Cortex of kidney (tissue), 1 donor: ENCODE measurements around the gene CCDC73.
"Not testable (repeated sequence)": the region's sequence is repeated elsewhere in the genome, so short reads cannot be mapped to it uniquely, and the experiment has no call there.

ENCODE experiments used
- DNase-seq: peaks from one replicate; lab custom pipeline; 2025; lab: John Stamatoyannopoulos, UW

Gene CCDC73

GRCh38 chr11:32705309-32706033 is 89.0 kb downstream of the CCDC73 start:
- no peak for DNase-seq

GRCh38 chr11:32704775-32705174 is 89.7 kb downstream of the CCDC73 start:
- DNase-seq, result no peak

- no peak for DNase-seq
Measured at GRCh38 chr11:32704261-32704660, 90.2 kb downstream of the CCDC73 start.

GRCh38 chr11:32701616-32702015 is 92.8 kb downstream of the CCDC73 start:
- DNase-seq, result no peak

- DNase-seq, result no peak
Measured at GRCh38 chr11:32698579-32698978, 95.9 kb downstream of the CCDC73 start.

- DNase-seq, result no peak
Measured at GRCh38 chr11:32671051-32671450, 123.4 kb downstream of the CCDC73 start.

- no peak for DNase-seq
Measured at GRCh38 chr11:32659672-32660071, 134.8 kb downstream of the CCDC73 start.

- no peak for DNase-seq
Measured at GRCh38 chr11:32658639-32659406, 135.6 kb downstream of the CCDC73 start.

- no peak for DNase-seq
Measured at GRCh38 chr11:32643526-32643925, 150.9 kb downstream of the CCDC73 start.

GRCh38 chr11:32641361-32641760 is 153.1 kb downstream of the CCDC73 start:
- DNase-seq, result no peak

GRCh38 chr11:32635819-32636218 is 158.6 kb downstream of the CCDC73 start:
- no peak for DNase-seq

- no peak for DNase-seq
Measured at GRCh38 chr11:32630844-32631243, 163.6 kb downstream of the CCDC73 start.

GRCh38 chr11:32616903-32617302 is 177.6 kb downstream of the CCDC73 start:
- no peak for DNase-seq

- DNase-seq, result no peak
Measured at GRCh38 chr11:32615422-32615821, 179.0 kb downstream of the CCDC73 start.

GRCh38 chr11:32613500-32614151 is 180.8 kb downstream of the CCDC73 start:
- no peak for DNase-seq

- no peak for DNase-seq
Measured at GRCh38 chr11:32610797-32611352, 183.6 kb downstream of the CCDC73 start.

GRCh38 chr11:32608826-32609225 is 185.6 kb downstream of the CCDC73 start:
- DNase-seq, result not testable (repeated sequence)

GRCh38 chr11:32606220-32606619 is 188.2 kb downstream of the CCDC73 start:
- DNase-seq, result no peak

GRCh38 chr11:32602657-32603415 is 191.6 kb downstream of the CCDC73 start:
- no peak for DNase-seq

GRCh38 chr11:32597921-32598320 is 196.5 kb downstream of the CCDC73 start:
- DNase-seq, result no peak

GRCh38 chr11:32596114-32596513 is 198.3 kb downstream of the CCDC73 start:
- DNase-seq, result not testable (repeated sequence)

GRCh38 chr11:32594272-32594671 is 200.2 kb downstream of the CCDC73 start:
- no peak for DNase-seq
